ENCODE data around the gene BAHCC1.

BAHCC1 gene

GRCh38 chr17:81500047-81500446 is 104.8 kb downstream of the BAHCC1 start:
- H2AFZ ChIP-seq (ENCODE audit: low read length) = no peak overlapping the region
- H3K27me3 ChIP-seq (ENCODE audit: insufficient read depth, low read length) = peaks cover 9% of the 10 kb centered on the region; the same call in 1 of the 2 replicates
- H3K4me3 ChIP-seq (ENCODE audit: low read depth, low read length, poor library complexity, severe bottlenecking) = no peak overlapping the region
- H3K79me2 ChIP-seq (ENCODE audit: insufficient read depth, low read length) = no peaks in the 10 kb centered on the region
- H3K9ac ChIP-seq (ENCODE audit: low read length) = no peak overlapping the region
- H3F3A ChIP-seq (ENCODE audit: insufficient read depth, low read length) = no peaks in the 10 kb centered on the region
- H3K36me3 ChIP-seq (ENCODE audit: insufficient read depth, low read length) = no peaks in the 10 kb centered on the region
- no peaks in the 10 kb centered on the region for H4K20me1 ChIP-seq (ENCODE audit: insufficient read depth, low read length)
- no peak for TF ChIP-seq EZH2 (IDR thresholded peaks at IDR 0.05; ENCODE audit: borderline replicate concordance, low read length)
- TF ChIP-seq CTCF (IDR thresholded peaks at IDR 0.05; ENCODE audit: low read length) = no peak
- H3K9me2 ChIP-seq (ENCODE audit: low read depth, low read length) = no peaks in the 10 kb centered on the region
- peaks cover 1% of the 10 kb centered on the region for H3K4me1 ChIP-seq (ENCODE audit: insufficient read depth, low read length, severe bottlenecking)
- no peak overlapping the region for H3K4me2 ChIP-seq (ENCODE audit: low read length)
- no peaks in the 10 kb centered on the region for H3K9me3 ChIP-seq (ENCODE audit: low read length)
- H3K27ac ChIP-seq (ENCODE audit: low read depth, low read length, poor library complexity, severe bottlenecking) = no peak overlapping the region

- Histone ChIP-seq H3K4me1 (ENCODE audit: insufficient read depth, low read length, severe bottlenecking) (no peaks in the 10 kb centered on the region), H3K27me3 (ENCODE audit: insufficient read depth, low read length) (peaks cover 5% of the 10 kb centered on the region; the same call in 1 of the 2 replicates), H3K36me3 (ENCODE audit: insufficient read depth, low read length) (no peaks in the 10 kb centered on the region), H3K4me3 (ENCODE audit: low read depth, low read length, poor library complexity, severe bottlenecking) (no peak overlapping the region), H3F3A (ENCODE audit: insufficient read depth, low read length) (0 out of 2 replicates have a peak, but pooled peaks cover 1% of the 10 kb centered on the region), H3K9me3 (ENCODE audit: low read length) (no peaks in the 10 kb centered on the region), H3K4me2 (ENCODE audit: low read length) (no peak overlapping the region), H3K79me2 (ENCODE audit: insufficient read depth, low read length) (no peaks in the 10 kb centered on the region), H3K27ac (ENCODE audit: low read depth, low read length, poor library complexity, severe bottlenecking) (no peak overlapping the region), H2AFZ (ENCODE audit: low read length) (no peak overlapping the region), H4K20me1 (ENCODE audit: insufficient read depth, low read length) (no peaks in the 10 kb centered on the region), H3K9me2 (ENCODE audit: low read depth, low read length) (no peaks in the 10 kb centered on the region), H3K9ac (ENCODE audit: low read length) (no peak overlapping the region)
- TF ChIP-seq EZH2 (IDR thresholded peaks at IDR 0.05; ENCODE audit: borderline replicate concordance, low read length) = no peak
- TF ChIP-seq CTCF (IDR thresholded peaks at IDR 0.05; ENCODE audit: low read length) = no peak
These were observed 107.3 kb downstream of the BAHCC1 start for GRCh38 chr17:81502471-81503017.

GRCh38 chr17:81503619-81504018 is 108.4 kb downstream of the BAHCC1 start:
- no peaks in the 10 kb centered on the region for H3K79me2 ChIP-seq (ENCODE audit: insufficient read depth, low read length)
- H3K4me2 ChIP-seq (ENCODE audit: low read length) = no peak overlapping the region
- H3K27me3 ChIP-seq (ENCODE audit: insufficient read depth, low read length) = peaks cover 5% of the 10 kb centered on the region; the same call in 1 of the 2 replicates
- no peak overlapping the region for H3K9ac ChIP-seq (ENCODE audit: low read length)
- no peak overlapping the region for H3K27ac ChIP-seq (ENCODE audit: low read depth, low read length, poor library complexity, severe bottlenecking)
- H3K4me3 ChIP-seq (ENCODE audit: low read depth, low read length, poor library complexity, severe bottlenecking) = no peak overlapping the region
- 0 out of 2 replicates have a peak, but pooled peaks cover 8% of the 10 kb centered on the region for H3F3A ChIP-seq (ENCODE audit: insufficient read depth, low read length)
- no peaks in the 10 kb centered on the region for H3K4me1 ChIP-seq (ENCODE audit: insufficient read depth, low read length, severe bottlenecking)
- H4K20me1 ChIP-seq (ENCODE audit: insufficient read depth, low read length) = no peaks in the 10 kb centered on the region
- peaks cover 3% of the 10 kb centered on the region for H3K36me3 ChIP-seq (ENCODE audit: insufficient read depth, low read length)
- TF ChIP-seq CTCF (IDR thresholded peaks at IDR 0.05; ENCODE audit: low read length) (no peak), EZH2 (IDR thresholded peaks at IDR 0.05; ENCODE audit: borderline replicate concordance, low read length) (no peak)
- no peaks in the 10 kb centered on the region for H3K9me2 ChIP-seq (ENCODE audit: low read depth, low read length)
- no peak overlapping the region for H2AFZ ChIP-seq (ENCODE audit: low read length)
- H3K9me3 ChIP-seq (ENCODE audit: low read length) = no peaks in the 10 kb centered on the region

Measured in OCI-LY1 (cell line).